ENCODE data around the gene FOXP1.

GRCh38 chr3:71593106-71593505 lies 9.6 kb upstream of the FOXP1 start:
- no peak for TF ChIP-seq POLR2A (IDR thresholded peaks at IDR 0.05)
- TF ChIP-seq, protein P1, sequence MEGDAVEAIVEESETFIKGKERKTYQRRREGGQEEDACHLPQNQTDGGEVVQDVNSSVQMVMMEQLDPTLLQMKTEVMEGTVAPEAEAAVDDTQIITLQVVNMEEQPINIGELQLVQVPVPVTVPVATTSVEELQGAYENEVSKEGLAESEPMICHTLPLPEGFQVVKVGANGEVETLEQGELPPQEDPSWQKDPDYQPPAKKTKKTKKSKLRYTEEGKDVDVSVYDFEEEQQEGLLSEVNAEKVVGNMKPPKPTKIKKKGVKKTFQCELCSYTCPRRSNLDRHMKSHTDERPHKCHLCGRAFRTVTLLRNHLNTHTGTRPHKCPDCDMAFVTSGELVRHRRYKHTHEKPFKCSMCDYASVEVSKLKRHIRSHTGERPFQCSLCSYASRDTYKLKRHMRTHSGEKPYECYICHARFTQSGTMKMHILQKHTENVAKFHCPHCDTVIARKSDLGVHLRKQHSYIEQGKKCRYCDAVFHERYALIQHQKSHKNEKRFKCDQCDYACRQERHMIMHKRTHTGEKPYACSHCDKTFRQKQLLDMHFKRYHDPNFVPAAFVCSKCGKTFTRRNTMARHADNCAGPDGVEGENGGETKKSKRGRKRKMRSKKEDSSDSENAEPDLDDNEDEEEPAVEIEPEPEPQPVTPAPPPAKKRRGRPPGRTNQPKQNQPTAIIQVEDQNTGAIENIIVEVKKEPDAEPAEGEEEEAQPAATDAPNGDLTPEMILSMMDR (IDR thresholded peaks at IDR 0.05), result no peak
- TF ChIP-seq POLR2AphosphoS5 (IDR thresholded peaks at IDR 0.05; ENCODE audit: insufficient read depth in 1 of 2, low read depth in 1 of 2), result no peak
